CD4-positive, alpha-beta T cell treated with Interleukin-10 for 1 hour (primary cell): ENCODE measurements around the gene SLC25A19.
"Not testable (repeated sequence)": the region's sequence is repeated elsewhere in the genome, so short reads cannot be mapped to it uniquely, and the experiment has no call there.

ENCODE experiments used
- DNase-seq: peaks from one replicate; pipeline ENCODE4 v3.0.0-alpha.2; 2020

Gene SLC25A19

GRCh38 chr17:75301049-75301448, 11.8 kb upstream of the SLC25A19 start:
- no peak for DNase-seq

DNA sequence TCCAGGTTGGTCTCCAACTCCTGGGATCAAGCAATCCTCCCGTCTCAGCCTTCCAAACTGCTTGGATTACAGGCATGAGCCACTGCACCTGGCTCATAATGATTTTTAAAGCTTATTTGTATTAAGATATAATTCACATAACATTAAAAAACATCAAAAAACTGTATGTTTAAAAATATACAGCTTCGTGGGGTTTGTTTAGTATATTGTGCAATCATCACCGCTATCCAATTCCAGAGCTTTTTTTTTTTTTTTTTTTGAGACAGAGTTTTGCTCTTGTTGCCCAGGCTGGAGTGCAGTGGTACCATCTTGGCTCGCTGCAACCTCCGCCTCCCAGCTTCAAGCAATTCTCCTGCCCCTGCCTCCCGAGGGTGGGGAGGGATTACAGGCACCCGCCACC, 11.0 kb upstream of the SLC25A19 start:
- DNase-seq, result no peak

GRCh38 chr17:75295201-75296158, 6.2 kb upstream of the SLC25A19 start:
- peak; percentile 28 for DNase-seq

- DNase-seq, result not testable (repeated sequence)
Measured at GRCh38 chr17:75292810-75293448, 3.7 kb upstream of the SLC25A19 start.

GRCh38 chr17:75289832-75290337, 652 bp upstream of the SLC25A19 start:
- DNase-seq, result peak; percentile 62

GRCh38 chr17:75288770-75289114, 491 bp downstream of the SLC25A19 start:
- DNase-seq, result no peak

DNA sequence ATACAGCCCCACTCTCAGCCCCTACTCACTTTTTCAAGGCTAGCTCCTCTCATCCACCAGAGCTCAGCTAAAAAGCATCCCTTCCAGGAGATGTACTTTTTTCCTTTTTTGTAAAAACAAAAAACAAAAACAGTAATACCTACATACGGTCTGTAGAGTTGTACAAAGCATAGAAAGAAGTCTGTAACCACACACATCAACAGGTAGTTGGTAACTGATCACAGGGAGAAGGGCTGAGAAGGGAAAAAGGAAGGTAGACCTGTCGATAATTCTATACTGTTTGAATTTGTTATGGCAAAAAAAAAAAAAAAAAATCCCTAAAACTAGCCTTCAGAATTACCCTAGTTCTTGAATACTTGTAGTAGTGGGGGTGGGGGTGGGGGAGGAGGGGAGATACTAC, 874 bp downstream of the SLC25A19 start:
- no peak for DNase-seq

- no peak for DNase-seq
Measured at GRCh38 chr17:75287221-75287620, 2.0 kb downstream of the SLC25A19 start.

GRCh38 chr17:75285123-75285522, 4.1 kb downstream of the SLC25A19 start:
- no peak for DNase-seq

DNA sequence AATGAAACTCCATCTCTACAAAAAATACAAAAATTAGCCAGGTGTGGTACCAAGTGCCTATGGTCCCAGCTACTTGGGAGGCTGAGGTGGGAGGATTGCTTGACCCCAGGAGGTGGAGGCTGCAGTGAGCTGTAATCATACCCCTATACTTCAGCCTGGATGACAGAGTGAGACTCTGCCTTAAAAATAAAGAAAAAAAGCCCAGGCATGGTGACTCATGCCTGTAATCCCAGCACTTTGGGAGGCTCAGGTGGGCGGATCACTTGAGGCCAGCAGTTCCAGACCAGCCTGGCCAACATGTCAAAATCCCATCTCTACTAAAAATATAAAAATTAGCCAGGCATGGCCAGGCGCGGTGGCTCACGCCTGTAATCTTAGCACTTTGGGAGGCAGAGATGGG, 9.0 kb downstream of the SLC25A19 start:
- not testable (repeated sequence) for DNase-seq

- DNase-seq, result no peak
Measured at GRCh38 chr17:75277664-75278071, 11.6 kb downstream of the SLC25A19 start.

- DNase-seq, result no peak
Measured at GRCh38 chr17:75273977-75274708, 15.1 kb downstream of the SLC25A19 start.

- DNase-seq, result no peak
Measured at GRCh38 chr17:75272848-75273184, 16.4 kb downstream of the SLC25A19 start.

GRCh38 chr17:75271955-75272847, 17.0 kb downstream of the SLC25A19 start:
- DNase-seq, result no peak

DNA sequence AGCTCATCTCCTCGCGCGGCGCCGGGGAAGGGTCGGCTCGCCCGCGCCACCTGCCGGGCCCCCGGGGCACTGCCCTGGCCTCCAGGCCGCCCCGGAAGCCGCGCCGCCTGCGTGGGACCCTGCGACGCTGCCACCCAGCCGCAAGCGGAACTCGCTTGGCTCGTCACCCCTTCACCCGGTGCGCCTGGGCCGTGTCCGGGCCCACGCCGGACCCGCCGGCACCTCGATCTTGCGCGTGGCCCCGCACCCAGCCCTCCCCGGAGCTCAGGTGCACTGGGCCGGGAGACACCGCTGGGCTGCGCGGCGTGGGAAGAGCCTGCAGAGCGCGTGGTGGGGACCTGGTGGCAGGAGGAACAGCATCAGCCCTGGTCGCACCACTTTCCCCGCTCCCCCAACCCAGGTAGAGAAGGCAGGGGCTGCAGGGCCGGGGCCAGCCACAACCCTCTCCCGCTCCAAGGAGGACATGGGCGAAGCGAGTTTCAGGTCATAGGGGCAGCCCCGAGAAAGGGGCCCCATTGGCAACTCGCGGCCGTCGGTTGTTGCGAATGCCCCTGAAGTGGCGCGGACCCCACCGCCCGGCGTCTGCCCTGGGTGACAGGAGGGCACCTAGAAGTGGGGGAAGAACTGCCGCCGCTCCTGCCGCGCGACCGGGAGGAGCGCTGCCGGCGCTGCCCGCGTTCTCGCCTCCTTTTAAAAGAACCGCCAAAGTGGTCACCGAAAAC, 17.8 kb downstream of the SLC25A19 start:
- peak; percentile 90 for DNase-seq

DNA sequence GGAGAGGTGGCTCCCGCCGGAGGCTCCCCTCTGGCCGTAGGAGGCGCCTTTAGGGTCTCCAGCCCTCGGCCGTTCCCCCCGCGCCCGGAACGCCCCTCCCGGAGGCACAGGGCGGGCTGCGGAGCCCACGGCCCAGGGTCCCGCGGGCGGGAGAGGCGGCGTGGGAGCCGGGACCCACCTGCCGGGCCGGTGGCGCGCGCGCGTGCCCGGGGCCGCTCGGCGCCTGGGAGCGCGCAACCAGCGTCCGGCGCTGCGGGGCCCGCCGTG, 18.3 kb downstream of the SLC25A19 start, which contains the start of gene MIF4GD:
MIF4GD (minus strand) TSS at position 266 of the 267 bp plus-strand sequence. CDS start 1,036 bp downstream, outside the sequence.
- DNase-seq, result no peak

GRCh38 chr17:75270218-75270965, 18.8 kb downstream of the SLC25A19 start:
- peak; percentile 52 for DNase-seq

- DNase-seq, result no peak
Measured at GRCh38 chr17:75269844-75270217, 19.4 kb downstream of the SLC25A19 start.

- DNase-seq, result no peak
Measured at GRCh38 chr17:75267411-75268232, 21.6 kb downstream of the SLC25A19 start.

DNA sequence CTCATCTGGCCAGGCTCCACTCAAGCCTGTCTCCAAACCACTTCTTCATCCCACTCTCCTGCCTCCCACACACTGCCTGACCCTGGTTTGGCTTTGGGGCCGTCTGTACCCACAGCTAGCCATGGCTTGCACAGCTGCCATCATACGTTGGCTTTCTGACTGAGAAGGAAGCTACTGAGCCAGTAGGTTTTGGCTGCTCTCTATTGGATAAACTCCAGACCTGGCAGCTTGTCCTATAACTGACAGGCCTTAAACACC, 22.2 kb downstream of the SLC25A19 start:
- no peak for DNase-seq
